T47D (cell line): ENCODE data around the gene MGA.

ENCODE experiments used
- DNase-seq, 2 experiments: peaks; one replicate each; pipeline versions ENCODE4 v3.0.0 to v3.0.0-alpha.2; 2011 to 2012; ENCODE audit warnings: low read depth in 1 of 2, low spot score in 1 of 2
- JUND ChIP-seq: IDR thresholded peaks from 2 replicates; pipeline ENCODE4 v1.6.1; 2012; ENCODE audit warnings: low read depth
- in situ Hi-C: cut with HindIII; loops from 2 replicates; pipeline ENCODE4 v1.10.0; 2016; ENCODE audit warnings: low sequenced_read_pairs, low pct_unique_long_range_greater_than_20kb

MGA gene

GRCh38 chr15:41756198-41756597 is 96.0 kb downstream of the MGA start:
- TF ChIP-seq JUND, result no peak
- in situ Hi-C loops, result no loop called here
- no peak for DNase-seq

- in situ Hi-C loops, result no loop called here
- DNase-seq, result peak; percentile 55 to 84
- no peak for TF ChIP-seq JUND
Measured at GRCh38 chr15:41772720-41773331, 112.6 kb downstream of the MGA start.

GRCh38 chr15:41773332-41773728 is 113.1 kb downstream of the MGA start:
- in situ Hi-C loops, result no loop called here
- no peak for TF ChIP-seq JUND
- no peak for DNase-seq

- TF ChIP-seq JUND, result no peak
- in situ Hi-C loops, result no loop called here
- no peak for DNase-seq
Measured at GRCh38 chr15:41773729-41774061, 113.5 kb downstream of the MGA start.

- TF ChIP-seq JUND, result no peak
Measured at GRCh38 chr15:41774062-41774881, 114.1 kb downstream of the MGA start, which contains the start of gene MAPKBP1. MAPKBP1 (plus strand) TSS chr15:41774484; CDS start chr15:41775276, 792 bp downstream.

GRCh38 chr15:41774882-41775417 is 114.7 kb downstream of the MGA start:
- DNase-seq, result no peak
- no peak for TF ChIP-seq JUND
- in situ Hi-C loops, result no loop called here

More at GRCh38 chr15:41774062-41774881, 114.1 kb downstream of the MGA start, which contains the start of gene MAPKBP1:
- in situ Hi-C loops, result no loop called here
- peak; percentile 89 to 97 for DNase-seq

GRCh38 chr15:41775651-41776050 is 115.4 kb downstream of the MGA start:
- TF ChIP-seq JUND, result no peak
- in situ Hi-C loops, result no loop called here
- DNase-seq, result no peak

GRCh38 chr15:41777421-41777973 is 117.3 kb downstream of the MGA start:
- no peak for DNase-seq
- TF ChIP-seq JUND, result no peak
- in situ Hi-C loops, result no loop called here

- no peak for TF ChIP-seq JUND
- DNase-seq, result no peak
- in situ Hi-C loops, result no loop called here
Measured at GRCh38 chr15:41778521-41778920, 118.3 kb downstream of the MGA start.

- in situ Hi-C loops, result no loop called here
- no peak for DNase-seq
- no peak for TF ChIP-seq JUND
Measured at GRCh38 chr15:41779662-41780157, 119.5 kb downstream of the MGA start.

GRCh38 chr15:41780266-41780665 is 120.1 kb downstream of the MGA start:
- no peak for TF ChIP-seq JUND
- in situ Hi-C loops, result no loop called here

GRCh38 chr15:41780727-41781126 is 120.5 kb downstream of the MGA start:
- in situ Hi-C loops, result no loop called here
- TF ChIP-seq JUND, result no peak
- no peak for DNase-seq

More at GRCh38 chr15:41780266-41780665, 120.1 kb downstream of the MGA start:
- DNase-seq, result no peak
